HepG2 (cell line): Measurements from ENCODE around the gene LRRC4C. TPM values are rescaled to one million over a fixed set of nuclear protein-coding genes. Genes with fewer than 3 reads are reported as not detected.

Experiments used
- ARID5B ChIP-seq: IDR thresholded peaks from 2 replicates; pipeline ENCODE4 v1.4.0; 2020; ENCODE audit warnings: mild to moderate bottlenecking, missing genetic modification reagents
- CREM ChIP-seq, 2 experiments: sonication (generic) in 1 of 2; formaldehyde crosslinking in 1 of 2; IDR thresholded peaks; 2 replicates each; pipeline versions ENCODE4 v1.4.0 to v1.6.1; 2016 to 2020; ENCODE audit warnings: antibody characterized with exemption in 1 of 2, mild to moderate bottlenecking in 1 of 2, missing genetic modification reagents in 1 of 2
- FOXP4 ChIP-seq: sonication (generic); formaldehyde crosslinking; IDR thresholded peaks from 2 replicates; pipeline ENCODE4 v1.4.0; 2020; ENCODE audit warnings: missing genetic modification reagents
- GATAD1 ChIP-seq: IDR thresholded peaks from 2 replicates; pipeline ENCODE4 v1.6.1; 2016; ENCODE audit warnings: missing genetic modification reagents, missing compliant biosample characterization
- GPBP1L1 ChIP-seq: sonication (generic); formaldehyde crosslinking; IDR thresholded peaks from 2 replicates; pipeline ENCODE4 v1.5.0; 2020; ENCODE audit warnings: mild to moderate bottlenecking, missing genetic modification reagents
- KDM4B ChIP-seq: sonication (generic); formaldehyde crosslinking; IDR thresholded peaks from 2 replicates; pipeline ENCODE4 v1.4.0; 2020; ENCODE audit warnings: missing genetic modification reagents
- KLF15 ChIP-seq: sonication (generic); formaldehyde crosslinking; IDR thresholded peaks from 2 replicates; pipeline ENCODE4 v1.8.1; 2023; ENCODE audit warnings: borderline replicate concordance, mild to moderate bottlenecking, inconsistent platforms, missing genetic modification reagents, mixed read lengths
- NCOR1 ChIP-seq: fragments of 200-600 bp; sonication (generic); IDR thresholded peaks from 2 replicates; pipeline ENCODE4 v1.7.0; 2017; ENCODE audit warnings: antibody characterized with exemption, low read length, borderline replicate concordance
- NFATC3 ChIP-seq: sonication (generic); formaldehyde crosslinking; IDR thresholded peaks from 2 replicates; pipeline ENCODE4 v1.5.1; 2020; ENCODE audit warnings: mild to moderate bottlenecking, missing genetic modification reagents
- NR1H2 ChIP-seq: sonication (generic); formaldehyde crosslinking; IDR thresholded peaks from 2 replicates; pipeline ENCODE4 v1.8.1; 2022; ENCODE audit warnings: low read depth, missing genetic modification reagents, borderline replicate concordance
- PRDM10 ChIP-seq: sonication (generic); formaldehyde crosslinking; IDR thresholded peaks from 2 replicates; pipeline ENCODE4 v1.4.0; 2020; ENCODE audit warnings: low read depth, missing genetic modification reagents
- RBM22 ChIP-seq: fragments of 200-400 bp; formaldehyde crosslinking; optimal IDR thresholded peaks from 2 replicates; pipeline ENCODE3; 2017; ENCODE audit warnings: mild to moderate bottlenecking, low read length, moderate library complexity
- RFX1 ChIP-seq: fragments of 450-650 bp; IDR thresholded peaks from 2 replicates; pipeline ENCODE4 v1.6.1; 2017
- SOX13 ChIP-seq, 3 experiments: fragments of 450-650 bp in 1 of 3; sonication (generic) in 1 of 3; formaldehyde crosslinking in 1 of 3; IDR thresholded peaks in 2 of 3; conservative IDR thresholded peaks in 1 of 3; 2 replicates each; pipeline versions ENCODE4 v1.5.0 to v1.6.1; 2016 to 2020; ENCODE audit warnings: antibody characterized with exemption in 1 of 3, mild to moderate bottlenecking in 1 of 3, missing compliant biosample characterization in 1 of 3, missing genetic modification reagents in 1 of 3, moderate library complexity in 1 of 3
- ZBTB3 ChIP-seq: sonication (generic); formaldehyde crosslinking; IDR thresholded peaks from 2 replicates; pipeline ENCODE4 v1.4.0; 2020; ENCODE audit warnings: low read depth, mild to moderate bottlenecking, moderate library complexity, missing genetic modification reagents, borderline replicate concordance
- ZFP62 ChIP-seq: sonication (generic); formaldehyde crosslinking; IDR thresholded peaks from 2 replicates; pipeline ENCODE4 v1.4.0; 2020; ENCODE audit warnings: missing genetic modification reagents
- ZNF432 ChIP-seq: sonication (generic); formaldehyde crosslinking; IDR thresholded peaks from 2 replicates; pipeline ENCODE4 v1.5.0; 2020; ENCODE audit warnings: missing genetic modification reagents, mild to moderate bottlenecking, borderline replicate concordance
- ZNF792 ChIP-seq: IDR thresholded peaks from 2 replicates; pipeline ENCODE4 v1.6.1; 2016
- ZNF816 ChIP-seq: sonication (generic); formaldehyde crosslinking; IDR thresholded peaks from 2 replicates; pipeline ENCODE4 v1.8.0; 2022; ENCODE audit warnings: missing genetic modification reagents, mild to moderate bottlenecking, borderline replicate concordance
- polyA plus RNA-seq, 8 experiments: library from polyadenylated mRNA; depleted of rRNA in 3 of 8; stranded (reverse) in 7 of 8; unstranded in 1 of 8; fragments of >200 nt; fragmentation: Illumina TruSeq in 4 of 8; extraction: Trizol in 4 of 8; gene quantifications; 2 replicates each; pipeline versions ENCODE4 v1.2.1 to v1.2.3, GENCODE V29; 2011 to 2016; ENCODE audit warnings: low read depth in 4 of 8, missing spikeins in 1 of 8, mixed read lengths in 1 of 8; ENCODE audit not compliant: insufficient read depth in 1 of 8
- total RNA-seq, 5 experiments: library from RNA; depleted of rRNA; stranded (reverse); fragments of >200 nt; fragmentation: Illumina TruSeq; extraction: Trizol; gene quantifications; 2 replicates each; pipeline ENCODE4 v1.2.3, GENCODE V29; 2016; ENCODE audit warnings: low read depth in 1 of 5

The LRRC4C gene
- total and polyA plus RNA-seq, 2 of the 13 experiments (the other 11 are each of a cell fraction or from before 2014, with no cell fraction given), result not detected

- TF ChIP-seq ARID5B (CRISPR knock-in tag) (0 out of 2 replicates have a peak, but pooled peaks have one; percentile 8), PRDM10 (CRISPR knock-in tag) (no peak), NR1H2 (no peak), CREM (IDR thresholded peaks at IDR 0.05) (no peak), CREM (CRISPR knock-in tag; IDR thresholded peaks at IDR 0.05) (no peak), FOXP4 (CRISPR knock-in tag) (0 out of 2 replicates have a peak, but pooled peaks have one; percentile 17), RBM22 (no peak), KLF15 (no peak), KDM4B (CRISPR knock-in tag) (no peak), ZFP62 (no peak), ZBTB3 (CRISPR knock-in tag) (no peak), SOX13 (IDR thresholded peaks at IDR 0.05) (no peak), SOX13 (CRISPR knock-in tag; conservative IDR thresholded peaks at IDR 0.05 in 1 of 2, IDR thresholded peaks at IDR 0.05 in 1 of 2) (0 out of 4 replicates have a peak, but pooled peaks of 1 of the 2 experiments have one; percentile 10), ZNF432 (CRISPR knock-in tag) (no peak), NFATC3 (CRISPR knock-in tag) (no peak), GATAD1 (CRISPR knock-in tag) (no peak), RFX1 (no peak), GPBP1L1 (CRISPR knock-in tag) (no peak), NCOR1 (no peak), ZNF816 (CRISPR knock-in tag) (no peak), ZNF792 (no peak)
Observed at GRCh38 chr11:41133023-41133422, 326.4 kb downstream of the LRRC4C start (continued).
